Left ventricle myocardium superior (tissue), 1 donor: ENCODE measurements around the gene LINGO4. TPM values are rescaled to one million over a fixed set of nuclear protein-coding genes. Genes with fewer than 3 reads are reported as not detected.
"Not testable (repeated sequence)": the region's sequence is repeated elsewhere in the genome, so short reads cannot be mapped to it uniquely, and the experiment has no call there.

ENCODE experiments used
- ATAC-seq: fragments of 200-7000 bp; cut with Tn5 transposase; one replicate; pipeline ENCODE4 v1.9.1; 2020; ENCODE audit warnings: mild to moderate bottlenecking, moderate library complexity
- DNase-seq: peaks from one replicate; pipeline ENCODE4 v3.0.0-alpha.2; 2020
- intact Hi-C: fragments of 100-400 bp; cut with micrococcal nuclease; formaldehyde crosslinking; loops from one replicate; pipeline ENCODE4 v1.11.0; 2022
- total RNA-seq: library from RNA; stranded (reverse); fragmentation: NEBNext Ultra II Directional; extraction: Animal tissue kit (Norgen Biotek cat#: 25700); gene quantifications from one replicate; pipeline ENCODE4 v1.2.1, GENCODE V29; 2021
- donor health status: DM: no; HTN: yes; CAD: no; lungs with severe emphysema.

LINGO4 gene
- total RNA-seq, 1 donor from 2014 or later, result 0.67 TPM

DNA sequence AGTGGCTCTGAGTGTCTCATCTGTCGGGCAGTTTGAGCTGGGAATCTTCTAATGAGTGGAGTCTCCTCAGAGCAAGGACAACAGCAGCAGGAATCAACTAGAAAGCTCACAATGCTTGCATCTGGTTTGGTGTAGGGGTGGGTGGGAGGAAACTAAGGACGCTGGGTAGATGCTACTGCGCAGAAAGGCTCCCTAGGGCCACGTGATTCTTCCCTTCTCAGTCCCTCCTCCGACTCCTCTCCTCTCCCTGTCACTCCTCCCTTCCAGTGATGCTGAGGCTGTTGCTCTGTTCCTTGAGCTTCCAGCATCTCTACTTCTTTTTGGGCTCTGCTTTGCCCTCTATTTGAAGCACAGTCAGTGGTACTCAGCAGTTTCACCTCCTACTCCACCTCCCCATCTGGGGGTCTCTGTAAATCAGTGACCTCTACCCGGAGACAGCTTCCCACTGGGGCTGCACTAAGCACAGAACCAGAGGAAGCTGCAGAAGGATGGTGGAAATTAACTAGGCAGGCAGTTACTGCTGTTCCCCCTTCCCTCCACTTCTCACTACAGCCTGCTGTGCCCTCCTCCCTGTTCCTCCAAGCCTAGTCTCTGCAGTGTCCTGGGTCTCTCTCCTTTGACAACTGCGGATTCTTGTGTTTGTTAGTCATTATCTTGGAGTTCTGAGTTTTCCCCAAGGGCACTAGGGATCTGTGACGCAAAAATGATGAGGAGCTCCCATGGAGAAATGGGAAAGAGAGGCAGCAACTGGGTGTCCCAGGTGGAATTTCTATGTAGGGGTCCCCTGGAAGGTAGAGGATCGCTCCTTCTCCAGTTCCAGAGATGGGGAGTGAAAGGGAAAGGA is 5.8 kb downstream of the LINGO4 start:
- DNase-seq, result no peak
- intact Hi-C loops, result no loop called here
- ATAC-seq, result no peak

GRCh38 chr1:151798571-151798970 is 6.6 kb downstream of the LINGO4 start:
- DNase-seq (no peak), ATAC-seq (no peak)
- intact Hi-C loops, result no loop called here

DNA sequence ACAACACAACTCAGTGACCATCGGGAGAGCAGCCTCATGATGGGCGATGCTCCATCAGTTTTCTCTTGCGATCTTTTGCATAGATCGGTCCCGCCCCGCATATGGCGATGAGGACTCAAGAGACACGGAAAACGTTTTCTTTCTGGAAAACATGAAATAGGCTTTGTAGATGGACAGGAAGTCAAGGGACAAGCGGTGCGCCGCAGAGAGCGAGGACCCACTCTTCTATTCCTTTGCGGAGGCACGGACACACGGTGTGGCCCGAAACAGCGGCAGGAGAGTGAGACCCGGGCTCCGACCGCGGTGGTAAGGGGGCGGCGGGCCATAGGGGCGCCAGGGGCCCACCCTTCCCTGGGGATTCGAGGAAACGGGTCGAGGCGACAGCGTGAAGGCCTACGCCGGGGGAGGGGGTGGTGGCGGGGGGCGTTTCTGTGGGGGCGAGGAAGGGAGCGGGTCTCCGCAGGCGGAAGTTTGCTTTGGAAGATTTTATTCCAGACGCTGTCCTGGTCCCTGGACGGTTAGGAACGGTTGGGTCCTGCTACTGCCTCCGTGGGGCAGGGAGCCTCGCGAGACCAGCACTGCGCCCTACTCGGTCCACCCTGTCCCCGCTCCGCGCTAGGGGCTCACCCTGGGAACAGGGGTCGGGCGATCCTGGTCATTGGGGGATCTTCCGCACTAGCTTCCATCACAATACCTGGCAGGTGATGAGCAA is 14.1 kb downstream of the LINGO4 start:
- intact Hi-C loops, result no loop called here
- no peak for DNase-seq
- ATAC-seq, result peak; percentile 25

GRCh38 chr1:151790071-151790939 is 14.9 kb downstream of the LINGO4 start, which contains the start of gene TDRKH:
Gene TDRKH (minus strand): TSS chr1:151790500. CDS start chr1:151783022, 7,478 bp downstream.
- peak; percentile 100 for ATAC-seq
- intact Hi-C loops, result no loop called here
- DNase-seq, result peak; percentile 98

DNA sequence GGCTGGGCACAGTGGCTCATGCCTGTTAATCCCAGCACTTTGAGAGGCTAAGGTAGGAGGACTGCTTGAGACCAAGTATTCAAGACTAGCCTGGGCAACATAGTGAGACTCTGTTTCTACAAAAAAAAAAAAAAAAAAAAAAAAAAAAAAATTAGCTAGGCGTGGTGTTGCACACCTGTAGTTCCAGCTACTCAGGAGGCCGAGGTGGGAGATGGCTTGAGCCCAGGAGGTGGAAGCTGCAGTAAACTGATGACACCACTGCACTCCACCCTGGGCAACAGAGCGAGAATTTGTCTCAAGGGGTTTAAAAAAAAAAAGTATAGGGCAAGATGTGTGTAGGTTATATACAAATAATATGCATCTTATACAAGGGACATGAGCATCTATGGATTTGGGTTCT is 17.5 kb downstream of the LINGO4 start:
- ATAC-seq (no peak), DNase-seq (no peak)
- intact Hi-C loops, result no loop called here

DNA sequence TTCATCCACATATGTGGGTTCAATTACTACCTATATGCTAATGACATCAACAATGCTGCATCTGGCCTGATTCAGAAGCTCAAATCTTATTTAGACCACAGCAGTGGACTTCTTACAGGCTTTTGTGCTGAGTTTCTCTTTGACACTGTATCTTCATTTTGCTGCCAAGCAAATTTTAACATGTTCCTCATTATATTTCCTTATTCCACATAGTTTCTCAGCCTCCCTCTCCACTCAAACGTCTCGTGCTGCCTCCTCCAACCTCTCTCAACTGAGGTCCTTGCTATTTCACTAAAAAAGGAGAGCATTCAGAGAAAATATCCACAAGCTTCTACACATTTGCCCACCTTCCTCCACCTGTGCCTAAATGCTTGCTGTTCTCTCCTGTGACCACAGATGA is 21.4 kb downstream of the LINGO4 start:
- DNase-seq (no peak), ATAC-seq (peak; percentile 17)
- intact Hi-C loops, result no loop called here

GRCh38 chr1:151782741-151783140 is 22.5 kb downstream of the LINGO4 start:
- ATAC-seq (no peak), DNase-seq (no peak)
- intact Hi-C loops, result no loop called here

GRCh38 chr1:151782026-151782425 is 23.2 kb downstream of the LINGO4 start:
- DNase-seq, intact Hi-C loops, ATAC-seq: not testable (repeated sequence)

DNA sequence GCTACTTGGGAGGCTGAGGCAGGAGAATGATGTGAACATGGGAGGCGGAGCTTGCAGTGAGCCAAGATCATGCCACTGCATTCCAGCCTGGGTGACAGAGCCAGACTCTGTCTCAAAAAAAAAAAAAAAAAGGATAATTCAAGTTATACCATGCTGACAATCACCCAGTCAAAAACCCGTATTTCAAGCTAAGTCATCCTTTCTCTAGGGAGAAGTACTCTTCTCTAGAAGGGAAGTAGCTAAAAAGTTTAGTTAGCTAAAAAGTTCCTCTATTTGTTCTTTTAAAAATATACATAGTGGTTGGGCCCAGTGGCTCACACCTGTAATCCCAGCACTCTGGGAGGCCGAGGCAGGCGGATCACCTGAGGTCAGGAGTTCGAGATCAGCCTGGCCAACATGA is 24.5 kb downstream of the LINGO4 start:
- DNase-seq, intact Hi-C loops, ATAC-seq: not testable (repeated sequence)

DNA sequence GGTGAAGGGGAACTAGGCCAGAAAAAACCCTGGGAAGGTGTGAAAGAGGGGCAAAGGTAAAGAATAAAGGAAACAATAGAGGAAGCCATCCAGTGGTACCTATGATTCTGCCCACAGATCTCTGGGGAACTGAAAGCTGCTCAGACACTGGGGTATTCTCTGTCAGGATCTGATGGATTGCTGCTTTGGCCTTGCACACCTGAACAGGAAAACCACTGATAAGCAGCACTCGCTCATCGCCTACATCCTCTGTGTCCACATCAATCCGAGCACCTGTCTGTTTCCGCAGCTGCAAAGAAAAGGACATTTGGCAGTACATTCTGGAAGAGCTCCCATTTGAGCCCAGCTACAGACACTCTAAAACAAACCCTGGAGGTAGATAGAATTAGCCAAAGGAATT is 25.4 kb downstream of the LINGO4 start:
- no peak for DNase-seq
- ATAC-seq, result no peak
- intact Hi-C loops, result no loop called here

DNA sequence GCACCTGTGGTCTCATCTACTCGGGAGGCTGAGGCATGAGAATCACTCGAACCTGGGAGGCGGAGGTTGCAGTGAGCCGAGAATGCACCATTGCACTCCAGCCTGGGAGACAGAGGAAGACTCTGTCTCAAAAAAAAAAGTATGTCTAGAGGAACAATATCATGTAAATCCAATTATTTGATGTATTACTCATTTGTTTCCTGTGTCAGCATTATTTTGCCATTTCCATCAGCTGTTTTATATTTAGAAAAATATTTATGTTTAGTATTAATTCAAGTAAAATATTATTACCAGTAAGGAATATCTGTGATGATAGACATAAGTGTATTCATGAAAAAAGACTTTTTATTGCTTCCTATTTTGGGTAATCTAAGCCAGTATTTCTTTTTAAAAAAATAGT is 27.9 kb downstream of the LINGO4 start:
- DNase-seq, result no peak
- no peak for ATAC-seq
- intact Hi-C loops, result no loop called here

GRCh38 chr1:151776665-151777062 is 28.6 kb downstream of the LINGO4 start:
- intact Hi-C loops, result no loop called here
- no peak for ATAC-seq
- no peak for DNase-seq

- intact Hi-C loops, result no loop called here
- no peak for ATAC-seq
- DNase-seq, result no peak
Measured at GRCh38 chr1:151775894-151776664, 29.1 kb downstream of the LINGO4 start.

GRCh38 chr1:151774256-151774922 is 30.8 kb downstream of the LINGO4 start:
- ATAC-seq, result no peak

GRCh38 chr1:151773702-151774101 is 31.5 kb downstream of the LINGO4 start:
- ATAC-seq (no peak), DNase-seq (no peak)
- intact Hi-C loops, result no loop called here

More at GRCh38 chr1:151774256-151774922, 30.8 kb downstream of the LINGO4 start:
- no peak for DNase-seq
- intact Hi-C loops, result no loop called here

- ATAC-seq, intact Hi-C loops, DNase-seq: not testable (repeated sequence)
Measured at GRCh38 chr1:151769270-151769669, 35.9 kb downstream of the LINGO4 start.

- intact Hi-C loops, ATAC-seq, DNase-seq: not testable (repeated sequence)
Measured at GRCh38 chr1:151768351-151769066, 36.7 kb downstream of the LINGO4 start.
